ENCODE results near the gene ZNF284.

Gene ZNF284

DNA sequence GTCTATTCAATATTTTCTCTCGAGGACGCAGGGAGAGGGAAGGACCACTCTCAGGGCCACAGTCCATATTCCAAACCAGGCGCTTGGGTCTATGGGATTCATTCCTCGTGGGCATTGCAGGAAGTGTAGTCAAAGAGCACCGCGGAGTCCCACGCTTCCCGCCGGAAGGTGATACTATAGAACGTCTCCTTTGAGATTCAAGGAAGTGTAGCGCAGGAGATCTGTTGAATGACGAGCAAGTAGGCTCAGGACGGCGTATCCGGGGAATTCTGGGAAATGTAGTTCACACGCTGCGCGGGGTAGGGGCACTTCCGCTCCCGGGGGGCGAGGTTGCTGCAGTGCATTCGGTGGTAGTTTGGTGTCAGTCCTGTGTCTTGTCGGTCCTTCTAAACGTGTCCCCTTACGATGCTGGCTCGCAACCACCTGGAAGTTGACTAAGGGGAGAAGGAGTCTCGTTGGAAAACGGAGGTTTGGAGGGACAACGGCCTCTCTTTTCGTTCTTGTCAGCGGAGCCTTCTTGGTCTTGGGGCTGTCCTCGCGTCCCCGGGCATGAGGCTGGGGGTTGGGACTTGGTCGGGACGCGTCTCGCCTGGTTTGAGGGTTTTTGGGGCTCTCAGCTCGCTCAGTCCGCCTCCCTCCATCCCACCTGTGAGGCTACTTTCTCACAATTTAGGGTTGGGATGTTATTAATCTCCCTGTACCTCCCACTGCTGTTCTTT is at the start of gene ZNF284:
Gene ZNF284, plus strand, starts transcription at position 336 of the 719 bp plus-strand sequence. CDS start 4,231 bp downstream, outside the sequence.
- DNase-seq (ENCODE audit: low read depth in 2 of 2): peak; percentile 66 to 73

DNA sequence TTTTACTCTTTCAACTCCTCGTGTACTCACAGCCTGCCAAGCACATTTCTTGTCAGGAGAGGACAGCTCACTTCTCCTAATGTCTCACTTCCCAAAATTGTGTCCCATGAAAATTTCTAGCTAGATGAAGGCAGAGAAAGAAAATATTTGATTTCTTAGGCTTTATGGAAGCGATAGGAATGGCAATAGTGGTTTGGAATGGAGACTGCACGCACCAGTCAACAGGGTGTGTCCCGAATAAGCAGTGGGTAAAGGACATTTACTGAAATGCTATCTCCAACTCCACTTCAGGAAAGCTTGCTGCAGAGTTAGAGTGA is 47.1 kb upstream of the ZNF284 start:
- DNase-seq (ENCODE audit: low read depth in 2 of 2): no peak

DNA sequence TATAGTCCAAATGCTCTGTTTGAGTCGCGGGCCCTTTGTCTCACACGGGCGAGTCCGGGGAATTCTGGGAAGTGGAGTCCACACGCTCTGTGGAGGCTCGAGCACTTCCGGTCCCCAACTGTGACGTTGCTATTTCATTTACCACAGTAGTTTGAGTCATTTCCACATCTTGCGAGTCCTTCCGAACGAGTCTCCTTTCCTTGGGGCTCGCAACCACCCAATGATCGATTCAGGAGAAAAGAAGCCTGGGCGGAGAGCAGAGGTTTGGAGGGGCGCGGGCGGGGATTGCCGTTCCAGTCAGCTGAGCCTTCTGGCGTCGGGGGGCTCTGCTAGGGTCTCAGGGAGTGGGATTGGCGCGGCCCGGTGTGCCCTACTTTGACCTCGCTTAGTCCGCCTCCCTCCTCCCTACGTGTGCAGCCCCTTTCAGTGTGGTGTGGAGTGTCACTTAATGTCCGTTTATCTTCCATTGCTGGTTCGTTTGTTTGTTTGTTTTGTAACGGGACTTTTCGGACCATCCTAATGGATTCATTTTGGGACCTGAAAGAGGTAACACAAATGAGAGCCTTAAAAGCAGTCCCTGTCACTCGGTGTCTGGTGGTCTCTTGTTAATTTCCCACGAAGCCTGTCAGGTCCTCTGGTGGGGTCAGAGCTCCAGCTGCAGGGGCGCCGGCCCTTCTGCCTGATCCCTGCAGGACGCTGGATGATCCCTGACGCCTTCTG is 46.6 kb upstream of the ZNF284 start, which contains the start of gene ZNF222:
Gene ZNF222, plus strand, starts transcription at position 163 of the 720 bp plus-strand sequence. Its CDS starts 58 bp downstream, at position 221.
- DNase-seq (ENCODE audit: low read depth in 2 of 2): peak; percentile 65 to 66

DNA sequence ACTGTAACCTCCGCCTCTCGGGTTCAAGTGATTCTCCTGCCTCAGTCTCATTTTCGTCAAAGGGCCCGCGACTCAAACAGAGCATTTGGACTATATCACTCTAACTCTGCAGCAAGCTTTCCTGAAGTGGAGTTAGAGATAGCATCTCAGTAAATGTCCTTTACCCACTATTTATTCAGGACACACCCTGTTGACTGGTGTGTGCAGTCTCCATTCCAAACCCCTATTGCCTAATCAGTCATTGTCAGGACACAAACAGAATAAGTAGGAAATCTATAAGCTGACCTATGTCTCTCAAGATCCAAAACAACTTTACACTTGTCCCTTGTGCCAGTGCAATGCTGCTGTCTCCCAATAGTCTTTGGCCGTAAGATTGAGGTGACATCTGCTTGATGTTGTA is 45.3 kb upstream of the ZNF284 start:
- DNase-seq (ENCODE audit: low read depth in 2 of 2): no peak

DNA sequence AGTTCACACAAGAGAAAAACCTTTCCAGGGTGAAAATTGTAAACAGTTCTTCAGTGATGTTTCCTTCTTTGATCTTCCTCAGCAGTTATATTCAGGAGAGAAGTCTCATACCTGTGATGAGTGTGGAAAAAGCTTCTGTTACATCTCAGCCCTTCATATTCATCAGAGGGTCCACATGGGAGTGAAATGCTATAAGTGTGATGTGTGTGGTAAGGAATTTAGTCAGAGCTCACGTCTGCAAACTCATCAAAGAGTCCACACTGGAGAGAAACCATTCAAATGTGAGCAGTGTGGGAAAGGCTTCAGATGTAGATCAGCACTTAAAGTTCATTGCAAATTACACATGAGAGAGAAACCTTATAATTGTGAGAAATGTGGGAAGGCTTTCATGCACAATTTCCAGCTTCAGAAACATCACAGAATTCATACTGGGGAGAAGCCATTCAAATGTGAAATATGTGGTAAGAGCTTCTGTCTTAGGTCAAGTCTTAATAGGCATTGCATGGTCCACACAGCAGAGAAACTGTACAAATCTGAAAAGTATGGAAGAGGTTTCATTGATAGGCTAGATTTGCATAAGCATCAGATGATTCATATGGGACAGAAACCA is 39.9 kb upstream of the ZNF284 start:
- DNase-seq (ENCODE audit: low read depth in 2 of 2): no peak

DNA sequence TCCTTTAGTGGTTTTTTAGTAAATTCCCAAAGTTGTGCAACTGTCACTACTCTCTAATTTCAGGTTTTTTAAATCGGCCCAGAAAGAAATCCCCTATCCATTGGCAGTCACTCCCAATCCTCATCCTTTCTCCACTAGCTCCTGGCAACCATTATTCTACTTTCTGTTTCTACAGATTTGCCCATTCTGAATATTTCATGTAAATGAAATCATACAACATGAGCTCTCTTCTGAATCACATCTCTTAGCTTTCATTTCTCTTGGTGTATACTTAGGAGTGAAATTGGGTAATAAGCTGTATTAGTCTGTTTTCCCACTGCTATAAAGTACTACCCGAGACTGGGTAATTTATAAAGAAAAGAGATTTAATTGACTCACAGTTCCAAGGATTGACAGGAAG is 29.8 kb upstream of the ZNF284 start:
- no peak for DNase-seq (ENCODE audit: low read depth in 2 of 2)

DNA sequence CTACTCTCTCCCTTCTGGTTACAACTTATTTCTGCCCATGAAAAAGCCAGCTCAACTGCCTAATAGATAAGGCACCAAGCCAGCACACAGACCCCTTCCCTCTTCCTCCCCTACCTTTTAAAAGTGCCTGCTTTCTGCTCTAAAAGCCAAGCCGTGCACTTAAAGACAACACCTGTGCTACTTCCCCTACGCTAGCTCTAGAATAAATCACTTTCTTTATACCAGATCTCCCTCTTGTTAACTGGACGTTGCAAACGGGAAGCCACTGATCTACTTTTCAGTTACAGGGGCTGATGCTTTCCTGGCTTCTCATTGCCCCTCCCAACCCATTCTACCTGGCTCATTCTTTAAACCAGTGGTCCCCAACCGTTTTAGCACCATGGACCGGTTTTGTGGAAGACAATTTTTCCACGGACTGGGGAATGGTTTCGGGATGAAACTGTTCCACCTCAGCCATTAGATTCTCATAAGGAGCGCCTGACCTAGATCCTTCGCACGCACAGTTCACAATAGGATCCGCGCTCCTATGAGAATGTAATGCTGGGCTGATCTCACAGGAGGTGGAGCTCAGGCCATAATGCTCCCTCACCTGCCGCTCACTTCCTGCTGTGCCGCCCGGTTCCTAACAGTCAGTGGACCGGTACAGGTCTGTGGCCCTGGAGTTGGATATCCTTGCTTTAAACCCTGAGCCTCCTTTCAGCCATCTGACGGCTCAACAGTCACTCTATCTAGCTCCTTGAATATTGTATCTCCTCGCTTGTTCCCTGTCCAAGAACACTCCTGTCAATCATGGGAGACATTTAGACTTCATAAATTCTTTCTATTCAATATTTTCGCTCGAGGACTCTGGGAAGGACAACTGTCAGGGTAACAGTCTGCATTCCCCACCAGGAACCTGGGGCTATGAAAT is 21.0 kb upstream of the ZNF284 start:
- no peak for DNase-seq (ENCODE audit: low read depth in 2 of 2)

DNA sequence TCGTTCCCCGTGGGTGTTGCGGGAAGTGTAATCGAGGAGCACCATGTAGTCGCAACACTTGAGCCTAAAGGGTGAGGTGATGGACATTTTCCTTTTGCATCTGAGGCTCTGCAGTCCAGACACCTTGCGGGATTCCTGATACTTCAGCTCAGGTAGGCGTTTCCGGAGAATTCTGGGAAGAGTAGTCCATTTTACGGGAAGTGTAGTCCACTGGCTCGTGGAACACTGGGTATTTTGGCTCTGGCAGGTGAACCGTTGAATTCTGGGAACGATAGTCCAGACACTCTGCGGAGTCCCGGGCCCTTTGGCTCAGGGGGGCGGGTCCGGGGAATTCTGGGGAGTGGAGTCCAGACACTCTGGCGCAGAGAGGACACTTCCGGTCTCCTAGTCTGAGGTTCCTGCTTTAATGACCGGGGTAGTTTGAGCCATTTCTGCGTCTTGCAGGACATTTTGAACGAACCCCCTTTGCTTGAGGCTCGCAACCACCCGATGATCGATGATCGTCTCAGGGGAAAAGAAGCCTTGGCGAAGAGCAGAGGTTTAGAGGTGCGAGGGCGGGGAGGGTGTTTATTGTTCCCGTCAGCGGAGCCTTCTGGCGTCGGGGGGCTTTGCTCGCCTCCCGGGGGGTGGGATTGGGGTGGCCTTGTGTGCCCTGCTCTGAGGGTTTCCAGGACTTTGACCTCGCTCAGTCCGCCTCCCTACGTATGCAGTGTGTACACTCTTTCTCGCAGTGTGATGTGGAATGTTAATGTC is 20.1 kb upstream of the ZNF284 start, which contains the start of gene ZNF223:
Gene ZNF223, plus strand, starts transcription at position 387 of the 753 bp plus-strand sequence. CDS start 3,141 bp downstream, outside the sequence.
- peak; percentile 34 to 43 for DNase-seq (ENCODE audit: low read depth in 2 of 2)

DNA sequence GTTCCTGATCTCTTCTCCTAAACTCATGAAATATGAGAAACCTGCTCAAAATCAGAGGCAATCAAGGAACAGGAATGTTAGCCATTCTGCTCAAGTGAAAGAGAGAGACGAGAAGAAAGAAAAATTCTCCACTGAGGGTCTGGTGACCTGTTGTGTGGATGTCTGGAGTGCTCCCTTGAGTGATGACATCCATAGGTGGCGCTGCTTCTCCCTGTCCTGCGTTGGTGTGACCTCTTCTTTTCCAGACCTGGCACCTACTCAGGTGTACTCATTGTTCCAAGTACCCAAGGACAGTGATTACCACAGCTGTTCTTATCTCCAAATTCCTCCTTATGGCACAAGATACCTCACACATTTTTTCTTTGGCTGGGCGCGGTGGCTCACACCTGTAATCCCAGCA is 16.1 kb upstream of the ZNF284 start:
- no peak for DNase-seq (ENCODE audit: low read depth in 2 of 2)

DNA sequence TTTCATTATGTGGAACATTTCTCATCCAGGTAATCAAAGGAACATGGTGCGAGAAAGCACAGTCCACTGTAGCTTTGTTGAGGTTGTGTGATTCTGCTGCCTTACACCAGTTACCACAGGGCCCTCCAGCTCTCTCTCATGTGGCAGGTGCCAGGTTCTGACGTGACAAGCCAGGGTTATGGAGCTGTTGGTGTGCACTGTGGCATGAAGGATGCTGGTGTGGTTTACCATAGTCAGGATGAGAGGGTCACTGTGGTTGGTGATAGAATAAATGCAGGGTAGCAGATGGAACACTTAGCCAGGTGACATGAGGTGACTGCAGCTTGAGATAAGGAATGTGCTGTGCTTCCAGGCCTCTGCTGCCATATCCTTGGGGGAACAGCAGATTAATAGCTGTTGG is 12.7 kb upstream of the ZNF284 start:
- no peak for DNase-seq (ENCODE audit: low read depth in 2 of 2)

DNA sequence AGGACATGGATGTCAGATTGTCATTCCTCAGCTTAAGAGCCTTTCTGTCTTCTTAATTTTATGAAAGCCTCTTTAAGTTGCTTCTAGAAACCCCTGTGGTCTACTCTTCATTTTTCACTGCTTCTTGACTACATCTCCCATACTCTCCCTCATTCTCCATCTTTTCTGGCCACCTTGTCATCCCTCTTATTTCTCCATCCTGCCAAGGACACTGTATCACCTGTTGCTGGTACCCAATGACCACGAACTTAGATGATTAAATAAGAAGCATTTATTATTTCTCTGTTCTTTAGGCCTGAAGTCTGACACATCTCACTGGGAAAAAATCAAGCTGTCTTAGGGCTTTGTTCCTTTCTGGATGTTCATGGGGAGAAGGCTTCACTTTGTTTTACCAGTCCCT is 10.9 kb upstream of the ZNF284 start:
- DNase-seq (ENCODE audit: low read depth in 2 of 2): no peak

DNA sequence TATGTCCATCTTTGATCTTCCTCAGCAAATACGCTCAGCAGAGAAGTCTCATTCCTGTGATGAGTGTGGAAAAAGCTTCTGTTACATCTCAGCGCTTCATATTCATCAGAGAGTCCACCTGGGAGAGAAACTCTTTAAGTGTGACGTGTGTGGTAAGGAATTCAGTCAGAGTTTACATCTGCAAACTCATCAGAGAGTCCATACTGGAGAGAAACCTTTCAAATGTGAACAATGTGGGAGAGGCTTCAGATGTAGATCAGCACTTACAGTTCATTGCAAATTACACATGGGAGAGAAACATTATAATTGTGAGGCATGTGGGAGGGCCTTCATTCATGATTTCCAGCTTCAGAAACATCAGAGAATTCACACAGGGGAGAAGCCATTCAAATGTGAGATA is 5.7 kb upstream of the ZNF284 start:
- no peak for DNase-seq (ENCODE audit: low read depth in 2 of 2)

DNA sequence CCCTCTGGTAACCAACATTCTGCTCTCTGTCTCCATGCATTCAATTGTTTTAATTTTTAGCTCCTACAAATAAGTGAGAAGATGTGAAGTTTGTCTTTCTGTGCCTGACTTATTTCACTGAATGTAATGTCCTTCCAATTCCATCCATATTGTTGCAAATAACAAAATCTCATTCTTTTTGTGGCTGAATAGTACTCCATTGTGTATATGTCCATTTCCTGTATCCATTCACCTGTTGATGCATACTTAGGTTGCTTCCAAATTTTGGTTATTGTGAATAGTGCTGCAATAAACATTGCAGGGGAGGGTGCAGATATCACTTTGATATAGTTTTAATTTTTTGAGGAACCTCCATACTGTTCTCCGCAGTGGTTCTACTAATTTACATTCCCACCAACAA is 2.5 kb upstream of the ZNF284 start:
- no peak for DNase-seq (ENCODE audit: low read depth in 2 of 2)

DNA sequence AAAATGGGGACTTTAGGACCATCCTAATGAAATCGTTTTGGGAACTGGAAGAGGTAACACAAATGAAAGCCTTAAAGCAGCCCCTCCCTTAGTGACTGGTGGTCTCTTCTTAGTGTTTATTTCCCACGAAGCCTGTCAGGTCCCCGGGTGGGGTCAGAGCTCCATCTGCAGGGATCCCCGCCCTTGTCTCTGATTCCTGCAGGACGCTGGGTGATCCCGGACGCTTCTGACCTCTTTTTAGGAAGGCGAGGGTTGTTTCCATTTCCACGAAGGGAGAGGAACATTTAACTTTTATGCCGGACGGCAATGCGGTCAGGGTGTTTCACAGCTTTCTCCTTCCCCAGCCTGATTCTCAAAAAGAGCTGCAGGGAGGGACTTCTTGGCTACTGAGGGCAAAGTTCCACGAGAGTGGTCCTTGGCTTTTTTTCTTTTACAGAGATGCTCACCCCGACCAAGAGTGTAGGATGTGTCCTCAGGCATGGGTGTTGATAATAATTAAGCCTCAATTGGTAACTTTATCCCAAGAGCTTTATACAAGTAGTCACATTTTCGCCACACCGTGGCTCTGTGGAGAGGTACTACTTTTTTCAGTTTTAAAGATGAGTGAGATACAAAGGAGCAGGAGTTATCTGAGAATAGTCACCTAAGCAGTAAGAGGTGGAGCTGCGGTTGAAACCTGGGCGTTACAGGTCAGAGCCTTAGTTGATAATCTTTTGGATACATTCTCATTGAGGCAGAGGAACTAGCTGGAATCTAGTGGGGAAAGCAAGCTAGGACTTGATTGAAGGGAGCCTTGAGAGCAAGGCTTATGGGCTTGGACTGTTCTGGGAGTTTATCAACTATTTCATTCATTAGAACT is 813 bp downstream of the ZNF284 start:
- no peak for DNase-seq (ENCODE audit: low read depth in 2 of 2)

DNA sequence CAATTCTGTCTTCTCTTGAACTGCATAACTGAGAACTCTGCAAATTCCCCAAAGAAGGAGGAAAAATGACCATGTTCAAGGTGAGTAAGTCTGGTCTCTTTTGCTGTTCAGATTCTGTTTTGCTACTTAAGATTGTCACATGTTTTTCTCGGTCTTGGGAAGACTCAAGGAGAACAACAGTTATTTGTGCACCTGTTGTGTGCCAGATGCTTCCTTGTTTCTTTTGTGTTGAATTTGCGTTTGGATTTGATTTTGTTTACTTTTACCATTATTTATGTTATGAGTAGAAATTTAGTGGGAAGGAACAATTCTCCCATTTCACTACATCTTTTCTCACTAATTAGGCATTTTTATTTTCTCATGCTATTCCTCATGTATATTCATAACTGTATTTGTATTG is 4.4 kb downstream of the ZNF284 start:
- no peak for DNase-seq (ENCODE audit: low read depth in 2 of 2)

DNA sequence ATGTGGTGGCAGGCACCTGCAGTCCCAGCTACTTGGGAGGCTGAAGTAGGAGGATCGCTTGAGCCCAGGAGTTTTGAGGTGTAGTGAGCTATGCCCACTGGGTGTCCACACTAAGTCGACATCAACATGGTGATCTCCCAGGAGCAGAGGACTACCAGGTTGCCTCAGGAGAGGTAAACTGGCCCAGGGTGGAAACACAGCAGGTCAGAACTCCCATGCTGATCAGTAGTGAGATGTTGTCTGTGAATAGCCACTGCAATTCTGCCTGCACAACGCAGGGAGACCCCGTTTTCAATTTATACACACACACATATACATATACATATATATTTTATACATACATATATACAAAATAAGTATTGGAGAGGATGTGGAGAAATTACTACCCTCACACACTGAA is 20.1 kb downstream of the ZNF284 start:
- DNase-seq (ENCODE audit: low read depth in 2 of 2): no peak

DNA sequence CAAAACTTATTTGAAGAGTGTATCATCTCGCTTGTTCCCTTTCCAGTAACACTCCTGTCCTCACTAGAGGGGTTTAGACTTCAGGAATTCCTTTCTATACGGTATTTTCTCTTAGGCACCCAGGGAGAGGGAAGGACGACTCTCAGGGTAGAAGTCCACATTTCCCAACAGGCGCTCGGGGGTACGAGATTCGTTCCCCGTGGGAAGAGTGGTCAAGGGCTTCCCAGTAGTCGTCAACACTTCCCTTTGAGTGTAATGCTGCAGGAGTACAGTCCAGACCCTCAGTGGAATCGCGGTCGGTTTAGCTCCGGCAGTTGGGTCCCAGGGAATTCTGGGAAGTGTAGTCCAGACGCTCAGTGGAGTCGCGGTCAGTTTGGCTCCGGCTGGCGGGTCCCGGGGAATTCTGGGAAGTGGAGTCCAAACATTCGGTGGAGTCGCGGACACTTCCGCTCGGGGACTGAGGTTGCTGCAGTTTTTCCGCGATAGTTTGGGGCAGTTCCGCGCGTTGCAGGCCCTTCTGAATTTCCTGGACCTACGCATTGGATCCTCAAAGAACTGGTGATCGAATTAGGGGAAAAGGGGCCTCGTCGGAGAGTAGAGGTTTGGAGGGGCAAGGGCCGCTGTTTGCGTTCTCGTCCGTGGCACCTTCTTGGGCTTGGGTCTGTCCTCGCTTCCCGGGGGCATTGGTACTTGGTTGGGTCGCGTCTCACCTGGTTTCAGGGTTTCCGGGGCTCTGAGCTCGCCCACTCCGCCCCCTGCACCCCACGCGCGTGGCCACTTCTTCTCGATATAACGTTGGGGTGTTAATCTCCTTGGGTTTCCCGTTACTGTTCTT is 22.2 kb downstream of the ZNF284 start, which contains the start of gene ZNF224:
Gene ZNF224, plus strand, starts transcription at position 431 of the 835 bp plus-strand sequence. CDS start 3,513 bp downstream, outside the sequence.
- DNase-seq (ENCODE audit: low read depth in 2 of 2): peak; percentile 68 to 74

DNA sequence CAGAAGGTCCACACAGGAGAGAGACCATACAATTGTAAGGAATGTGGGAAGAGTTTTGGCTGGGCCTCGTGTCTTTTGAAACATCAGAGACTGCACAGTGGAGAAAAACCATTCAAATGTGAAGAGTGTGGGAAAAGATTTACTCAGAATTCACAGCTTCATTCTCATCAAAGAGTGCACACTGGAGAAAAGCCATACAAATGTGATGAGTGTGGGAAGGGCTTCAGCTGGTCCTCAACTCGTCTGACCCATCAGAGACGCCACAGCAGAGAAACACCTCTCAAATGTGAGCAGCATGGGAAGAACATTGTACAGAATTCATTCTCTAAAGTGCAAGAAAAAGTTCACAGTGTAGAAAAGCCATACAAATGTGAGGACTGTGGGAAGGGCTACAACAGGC is 35.8 kb downstream of the ZNF284 start:
- DNase-seq (ENCODE audit: low read depth in 2 of 2): no peak

DNA sequence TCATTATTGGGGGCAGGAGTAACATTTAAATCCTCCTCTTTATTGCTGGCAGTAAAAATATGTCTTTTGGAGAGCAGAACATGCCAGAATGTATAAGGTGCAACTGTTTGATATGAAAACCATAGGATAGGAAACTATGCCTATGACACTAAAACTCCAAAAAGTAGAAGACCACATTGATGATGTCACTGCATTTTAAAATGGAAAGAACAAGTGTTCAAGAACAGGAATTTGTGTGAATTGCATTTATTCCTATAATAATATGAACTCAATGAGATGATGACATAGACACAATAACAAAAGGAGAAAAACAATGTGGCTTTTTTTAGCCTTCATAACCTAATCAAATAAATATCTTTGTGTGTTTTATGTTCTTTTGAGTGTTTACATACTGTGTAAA is 37.5 kb downstream of the ZNF284 start:
- no peak for DNase-seq (ENCODE audit: low read depth in 2 of 2)

Measured in activated CD8-positive, alpha-beta memory T cell treated with anti-CD3 and anti-CD28 coated beads for 4 hours (primary cell).